K562 (cell line): ENCODE measurements around the gene CSNK1D. TPM values are rescaled to one million over a fixed set of nuclear protein-coding genes. Genes with fewer than 3 reads are reported as not detected.

ENCODE experiments used
- GATAD2B ChIP-seq: fragments of 450-650 bp; IDR thresholded peaks from 2 replicates; pipeline ENCODE4 v1.6.1; 2017; ENCODE audit warnings: mild to moderate bottlenecking, borderline replicate concordance
- HDGF ChIP-seq: fragments of 450-650 bp; IDR thresholded peaks from 2 replicates; pipeline ENCODE4 v1.6.1; 2016
- HMGN3 ChIP-seq: IDR thresholded peaks from 2 replicates; pipeline ENCODE4 v1.6.1; 2011; ENCODE audit warnings: borderline replicate concordance, low read depth, mild to moderate bottlenecking, mixed read lengths, low read length; ENCODE audit not compliant: insufficient read length; ENCODE audit errors: extremely low read depth
- PHF21A ChIP-seq: fragments of 450-650 bp; IDR thresholded peaks from 2 replicates; pipeline ENCODE4 v1.6.1; 2017; ENCODE audit warnings: low read depth, borderline replicate concordance
- PRPF4 ChIP-seq: fragments of 200-400 bp; formaldehyde crosslinking; IDR thresholded peaks from one replicate; pipeline ENCODE4 v1.6.1; 2017; ENCODE audit warnings: low read length, low read depth, mild to moderate bottlenecking; ENCODE audit not compliant: insufficient read depth, poor library complexity, severe bottlenecking
- RBM15 ChIP-seq: fragments of 200-400 bp; formaldehyde crosslinking; IDR thresholded peaks from 2 replicates; pipeline ENCODE4 v1.6.1; 2018; ENCODE audit warnings: mild to moderate bottlenecking, low read length, moderate library complexity; ENCODE audit not compliant: insufficient read depth
- STAG1 ChIP-seq: sonication (generic); formaldehyde crosslinking; IDR thresholded peaks from 2 replicates; pipeline ENCODE4 v1.5.0; 2020; ENCODE audit warnings: missing genetic modification reagents, borderline replicate concordance
- TRIM24 ChIP-seq, 2 experiments: fragments of 450-650 bp; IDR thresholded peaks; 2 replicates each; pipeline ENCODE4 v1.6.1; 2016
- ZNF239 ChIP-seq: fragments of 250-450 bp; sonication (Bioruptor Pico); IDR thresholded peaks from 2 replicates; pipeline ENCODE4 v1.4.0; 2020; ENCODE audit warnings: mild to moderate bottlenecking
- ZNF551 ChIP-seq: fragments of 250-450 bp; sonication (Bioruptor Pico); IDR thresholded peaks from 2 replicates; pipeline ENCODE4 v1.5.0; 2021; ENCODE audit warnings: mild to moderate bottlenecking, moderate library complexity
- polyA plus RNA-seq, 8 experiments: library from polyadenylated mRNA; depleted of rRNA in 4 of 8; stranded (reverse) in 5 of 8; unstranded in 3 of 8; fragments of >200 nt; fragmentation: Nextera tagmentation in 2 of 8; fragmentation: Illumina TruSeq in 1 of 8; extraction: Ambion mirVana in 2 of 8; extraction: Trizol in 1 of 8; gene quantifications; 2 replicates each; pipeline versions ENCODE4 v1.2.1 to v1.2.3, GENCODE V29; 2011 to 2014; ENCODE audit warnings: inconsistent platforms in 1 of 8, missing spikeins in 1 of 8
- total RNA-seq, 7 experiments: library from RNA; depleted of rRNA in 6 of 7; stranded (reverse); fragments of >200 nt in 6 of 7; fragmentation: Illumina TruSeq in 2 of 7; extraction: Trizol in 2 of 7; gene quantifications; 2 replicates each; pipeline versions ENCODE4 v1.2.1 to v1.2.3, GENCODE V29; 2011 to 2021; ENCODE audit warnings: low replicate concordance in 1 of 7
- TF ChIP-seq, protein P1 (sequence below): fragments of 450-650 bp; IDR thresholded peaks from 2 replicates; pipeline ENCODE4 v1.6.1; 2016

CSNK1D gene
- total and polyA plus RNA-seq, 9 of the 15 experiments (the other 6 are each of a cell fraction or from before 2014, with no cell fraction given), result 6.5 to 133 (median 41.3) TPM

DNA sequence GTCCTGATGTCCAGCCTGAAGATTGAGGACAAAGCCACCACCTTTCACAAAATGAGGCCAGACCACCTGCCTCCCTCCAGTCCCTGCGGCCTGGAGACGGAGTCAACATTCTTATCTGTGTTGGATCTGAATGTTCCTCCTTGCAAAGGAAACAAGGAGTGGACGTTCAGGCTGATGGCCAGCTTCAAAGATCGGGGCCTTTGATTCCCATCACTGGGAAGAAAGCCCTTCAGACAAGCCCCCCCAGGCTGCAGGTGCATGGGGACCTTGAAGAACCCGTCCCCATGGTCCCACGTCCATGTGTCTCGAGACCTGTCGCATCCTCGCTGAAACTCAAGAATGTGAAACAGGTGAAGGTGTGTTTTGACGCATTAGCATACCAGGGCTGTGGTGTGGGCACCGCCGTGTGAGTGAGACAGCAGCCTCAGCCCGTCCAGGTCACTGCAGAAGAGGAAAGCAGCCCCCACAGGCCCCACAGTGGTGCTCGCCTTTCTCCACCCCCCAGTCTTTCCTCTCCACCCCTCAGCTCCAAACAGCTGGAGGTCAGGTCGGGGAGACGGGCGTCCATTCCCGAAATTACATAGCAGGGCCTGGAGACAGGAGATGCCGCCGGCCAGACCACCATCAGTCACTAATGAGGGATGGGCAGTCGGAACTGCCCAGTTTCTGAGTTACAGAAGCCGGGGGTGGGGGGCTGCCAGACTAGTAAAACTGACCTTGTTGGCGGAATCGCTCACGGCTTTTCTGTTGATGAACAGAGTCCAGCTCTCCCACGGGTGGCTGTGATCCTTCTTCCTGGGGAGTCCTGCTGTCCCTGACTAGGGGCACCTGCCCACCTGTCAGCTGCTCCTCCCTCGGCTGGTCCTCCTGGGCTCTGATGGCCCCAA lies 877 bp upstream of the CSNK1D start (continued):
- TF ChIP-seq PRPF4, result no peak
- TF ChIP-seq, protein P1, sequence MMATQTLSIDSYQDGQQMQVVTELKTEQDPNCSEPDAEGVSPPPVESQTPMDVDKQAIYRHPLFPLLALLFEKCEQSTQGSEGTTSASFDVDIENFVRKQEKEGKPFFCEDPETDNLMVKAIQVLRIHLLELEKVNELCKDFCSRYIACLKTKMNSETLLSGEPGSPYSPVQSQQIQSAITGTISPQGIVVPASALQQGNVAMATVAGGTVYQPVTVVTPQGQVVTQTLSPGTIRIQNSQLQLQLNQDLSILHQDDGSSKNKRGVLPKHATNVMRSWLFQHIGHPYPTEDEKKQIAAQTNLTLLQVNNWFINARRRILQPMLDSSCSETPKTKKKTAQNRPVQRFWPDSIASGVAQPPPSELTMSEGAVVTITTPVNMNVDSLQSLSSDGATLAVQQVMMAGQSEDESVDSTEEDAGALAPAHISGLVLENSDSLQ, result 0 out of 2 replicates have a peak, but pooled peaks have one; percentile 1
- 0 out of 2 replicates have a peak, but pooled peaks have one; percentile 1 for TF ChIP-seq STAG1 (CRISPR knock-in tag)
- no peak for TF ChIP-seq TRIM24 (IDR thresholded peaks at IDR 0.05)
- TF ChIP-seq ZNF551 (CRISPR knock-in tag), result no peak
- TF ChIP-seq HMGN3, result peak; percentile 2
- no peak for TF ChIP-seq RBM15
- TF ChIP-seq HDGF, result 0 out of 2 replicates have a peak, but pooled peaks have one; percentile 62
- no peak for TF ChIP-seq PHF21A
- TF ChIP-seq GATAD2B, result no peak
- no peak for TF ChIP-seq ZNF239 (CRISPR knock-in tag)
